ENCODE measurements around the gene NUP214.

Gene NUP214

DNA sequence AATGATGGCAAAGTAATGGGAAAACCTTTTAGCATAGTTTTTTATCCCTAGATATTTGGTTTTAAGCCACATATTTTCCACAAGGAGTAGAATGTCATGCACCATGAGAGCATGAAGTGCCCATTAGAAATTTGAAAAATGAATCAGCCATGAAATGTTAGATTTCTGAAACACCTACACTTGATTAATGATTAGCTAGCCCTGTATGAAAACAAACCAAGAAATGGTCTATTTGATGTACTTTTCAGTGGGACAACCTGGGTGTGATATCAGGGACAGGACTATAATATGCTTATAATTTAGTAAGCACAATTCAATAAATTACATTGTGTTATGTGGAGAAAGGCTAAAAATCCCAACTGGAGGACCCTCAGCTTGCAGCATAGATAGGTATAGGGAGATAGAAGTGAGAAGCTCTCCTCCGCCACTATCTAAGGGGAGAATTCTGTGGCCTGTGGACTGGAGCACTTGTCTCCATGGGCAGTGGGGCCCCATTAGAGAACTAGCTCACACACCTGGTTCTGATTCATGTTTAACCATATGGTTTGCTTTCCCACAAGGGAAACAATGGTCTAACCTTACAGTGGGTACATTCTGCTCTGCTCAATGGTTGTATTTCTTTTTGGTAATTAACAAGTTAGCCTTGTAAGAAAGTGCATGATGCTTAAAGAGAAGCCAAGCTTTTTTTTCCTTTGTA lies 35.2 kb downstream of the NUP214 start:
- Histone ChIP-seq H3K36me3 (replicated peaks; ENCODE audit: low read depth, low read length) (peaks cover 44% of the 10 kb centered on the region), H3K27ac (ENCODE audit: low read length) (no peak overlapping the region), H4K20me1 (ENCODE audit: insufficient read depth, low read length) (no peaks in the 10 kb centered on the region), H2AFZ (ENCODE audit: low read depth, low read length) (no peak overlapping the region), H3K4me1 (ENCODE audit: low read length) (no peaks in the 10 kb centered on the region), H3K9ac (ENCODE audit: low read length) (no peak overlapping the region), H3K79me2 (ENCODE audit: low read length) (0 out of 2 replicates have a peak, but pooled peaks cover 5% of the 10 kb centered on the region), H3K9me3 (ENCODE audit: insufficient read depth, low read length) (no peaks in the 10 kb centered on the region), H3K27me3 (ENCODE audit: low read depth, low read length) (no peaks in the 10 kb centered on the region), H3K4me2 (ENCODE audit: low read length) (no peak overlapping the region), H3K4me3 (ENCODE audit: low read length) (no peak overlapping the region)
- TF ChIP-seq, protein P1, sequence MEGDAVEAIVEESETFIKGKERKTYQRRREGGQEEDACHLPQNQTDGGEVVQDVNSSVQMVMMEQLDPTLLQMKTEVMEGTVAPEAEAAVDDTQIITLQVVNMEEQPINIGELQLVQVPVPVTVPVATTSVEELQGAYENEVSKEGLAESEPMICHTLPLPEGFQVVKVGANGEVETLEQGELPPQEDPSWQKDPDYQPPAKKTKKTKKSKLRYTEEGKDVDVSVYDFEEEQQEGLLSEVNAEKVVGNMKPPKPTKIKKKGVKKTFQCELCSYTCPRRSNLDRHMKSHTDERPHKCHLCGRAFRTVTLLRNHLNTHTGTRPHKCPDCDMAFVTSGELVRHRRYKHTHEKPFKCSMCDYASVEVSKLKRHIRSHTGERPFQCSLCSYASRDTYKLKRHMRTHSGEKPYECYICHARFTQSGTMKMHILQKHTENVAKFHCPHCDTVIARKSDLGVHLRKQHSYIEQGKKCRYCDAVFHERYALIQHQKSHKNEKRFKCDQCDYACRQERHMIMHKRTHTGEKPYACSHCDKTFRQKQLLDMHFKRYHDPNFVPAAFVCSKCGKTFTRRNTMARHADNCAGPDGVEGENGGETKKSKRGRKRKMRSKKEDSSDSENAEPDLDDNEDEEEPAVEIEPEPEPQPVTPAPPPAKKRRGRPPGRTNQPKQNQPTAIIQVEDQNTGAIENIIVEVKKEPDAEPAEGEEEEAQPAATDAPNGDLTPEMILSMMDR (IDR thresholded peaks at IDR 0.05; ENCODE audit: low read depth, low read length), result no peak
- no peak for TF ChIP-seq EZH2phosphoT487 (IDR thresholded peaks at IDR 0.05; ENCODE audit: low read depth)

DNA sequence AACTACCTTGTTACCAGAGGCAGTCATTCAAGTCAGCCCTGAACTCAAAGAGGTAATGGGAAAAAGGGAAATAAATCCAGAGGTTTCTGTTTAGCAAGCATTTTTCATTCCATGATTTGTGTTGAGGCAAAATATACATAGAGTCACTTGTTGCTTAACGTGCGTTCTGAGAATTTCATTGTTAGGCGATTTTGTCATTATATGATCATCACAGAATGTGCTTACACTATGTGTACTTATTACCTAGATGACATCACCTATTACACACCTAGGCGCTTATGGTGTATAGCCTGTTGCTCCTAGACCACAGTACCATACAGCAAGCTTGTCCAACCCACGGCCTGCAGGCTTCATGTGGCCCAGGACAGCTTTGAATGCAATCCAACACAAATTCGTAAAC lies 36.2 kb downstream of the NUP214 start:
- Histone ChIP-seq H3K9me3 (ENCODE audit: insufficient read depth, low read length) (no peaks in the 10 kb centered on the region), H4K20me1 (ENCODE audit: insufficient read depth, low read length) (no peaks in the 10 kb centered on the region), H3K4me3 (ENCODE audit: low read length) (no peak overlapping the region), H3K27me3 (ENCODE audit: low read depth, low read length) (no peaks in the 10 kb centered on the region), H3K36me3 (replicated peaks; ENCODE audit: low read depth, low read length) (peaks cover 46% of the 10 kb centered on the region), H3K27ac (ENCODE audit: low read length) (no peak overlapping the region), H3K4me2 (ENCODE audit: low read length) (no peak overlapping the region), H3K79me2 (ENCODE audit: low read length) (0 out of 2 replicates have a peak, but pooled peaks cover 4% of the 10 kb centered on the region), H3K4me1 (ENCODE audit: low read length) (no peaks in the 10 kb centered on the region), H3K9ac (ENCODE audit: low read length) (no peak overlapping the region), H2AFZ (ENCODE audit: low read depth, low read length) (no peak overlapping the region)
- TF ChIP-seq EZH2phosphoT487 (IDR thresholded peaks at IDR 0.05; ENCODE audit: low read depth), result no peak
- TF ChIP-seq, protein P1 (IDR thresholded peaks at IDR 0.05; ENCODE audit: low read depth, low read length), result no peak

GRCh38 chr9:131162886-131163285 lies 37.5 kb downstream of the NUP214 start:
- no peak overlapping the region for H2AFZ ChIP-seq (ENCODE audit: low read depth, low read length)
- no peak overlapping the region for H3K27ac ChIP-seq (ENCODE audit: low read length)
- H3K9me3 ChIP-seq (ENCODE audit: insufficient read depth, low read length), result no peaks in the 10 kb centered on the region
- no peaks in the 10 kb centered on the region for H4K20me1 ChIP-seq (ENCODE audit: insufficient read depth, low read length)
- TF ChIP-seq, protein P1 (IDR thresholded peaks at IDR 0.05; ENCODE audit: low read depth, low read length), result no peak
- TF ChIP-seq EZH2phosphoT487 (IDR thresholded peaks at IDR 0.05; ENCODE audit: low read depth), result no peak
- peaks cover 46% of the 10 kb centered on the region for H3K36me3 ChIP-seq (replicated peaks; ENCODE audit: low read depth, low read length)
- H3K4me1 ChIP-seq (ENCODE audit: low read length), result no peaks in the 10 kb centered on the region
- no peak overlapping the region for H3K9ac ChIP-seq (ENCODE audit: low read length)
- H3K79me2 ChIP-seq (ENCODE audit: low read length), result no peaks in the 10 kb centered on the region
- no peaks in the 10 kb centered on the region for H3K27me3 ChIP-seq (ENCODE audit: low read depth, low read length)
- H3K4me2 ChIP-seq (ENCODE audit: low read length), result no peak overlapping the region
- no peak overlapping the region for H3K4me3 ChIP-seq (ENCODE audit: low read length)

- H3K36me3 ChIP-seq (replicated peaks; ENCODE audit: low read depth, low read length), result peaks cover 42% of the 10 kb centered on the region
- H2AFZ ChIP-seq (ENCODE audit: low read depth, low read length), result no peak overlapping the region
- TF ChIP-seq EZH2phosphoT487 (IDR thresholded peaks at IDR 0.05; ENCODE audit: low read depth), result no peak
- TF ChIP-seq, protein P1 (IDR thresholded peaks at IDR 0.05; ENCODE audit: low read depth, low read length), result no peak
- no peak overlapping the region for H3K9ac ChIP-seq (ENCODE audit: low read length)
- H3K4me2 ChIP-seq (ENCODE audit: low read length), result no peak overlapping the region
- H3K9me3 ChIP-seq (ENCODE audit: insufficient read depth, low read length), result no peaks in the 10 kb centered on the region
- no peaks in the 10 kb centered on the region for H3K4me1 ChIP-seq (ENCODE audit: low read length)
- no peak overlapping the region for H3K4me3 ChIP-seq (ENCODE audit: low read length)
- H3K79me2 ChIP-seq (ENCODE audit: low read length), result no peaks in the 10 kb centered on the region; the same call in 1 of the 2 replicates
- no peaks in the 10 kb centered on the region for H4K20me1 ChIP-seq (ENCODE audit: insufficient read depth, low read length)
- no peak overlapping the region for H3K27ac ChIP-seq (ENCODE audit: low read length)
- H3K27me3 ChIP-seq (ENCODE audit: low read depth, low read length), result no peaks in the 10 kb centered on the region
Measured at GRCh38 chr9:131165523-131165922, 40.1 kb downstream of the NUP214 start.
